GM21528 (cell line): ENCODE measurements around the gene GABRB2.

Experiments
- ATAC-seq: cut with Tn5 transposase; IDR thresholded peaks from one replicate; pipeline ENCODE4 v1.9.1; 2021; ENCODE audit warnings: mild to moderate bottlenecking, moderate library complexity; ENCODE audit not compliant: unreplicated experiment, low FRiP score

The GABRB2 gene

GRCh38 chr5:161396171-161396570 is 150.4 kb downstream of the GABRB2 start:
- ATAC-seq, result no peak

GRCh38 chr5:161391724-161392123 is 154.8 kb downstream of the GABRB2 start:
- ATAC-seq, result no peak

- ATAC-seq, result no peak
Measured at GRCh38 chr5:161391016-161391415, 155.5 kb downstream of the GABRB2 start.

- no peak for ATAC-seq
Measured at GRCh38 chr5:161387121-161387520, 159.4 kb downstream of the GABRB2 start.

- ATAC-seq, result no peak
Measured at GRCh38 chr5:161385027-161385426, 161.5 kb downstream of the GABRB2 start.

- ATAC-seq, result no peak
Measured at GRCh38 chr5:161382685-161383084, 163.8 kb downstream of the GABRB2 start.

- ATAC-seq, result no peak
Measured at GRCh38 chr5:161380486-161380885, 166.0 kb downstream of the GABRB2 start.

GRCh38 chr5:161378701-161379100 is 167.8 kb downstream of the GABRB2 start:
- ATAC-seq, result no peak

- ATAC-seq, result no peak
Measured at GRCh38 chr5:161376034-161376433, 170.5 kb downstream of the GABRB2 start.

GRCh38 chr5:161373345-161373707 is 173.2 kb downstream of the GABRB2 start:
- ATAC-seq, result no peak

- ATAC-seq, result no peak
Measured at GRCh38 chr5:161372682-161373344, 173.7 kb downstream of the GABRB2 start.

- no peak for ATAC-seq
Measured at GRCh38 chr5:161369022-161369421, 177.5 kb downstream of the GABRB2 start.

GRCh38 chr5:161358446-161358845 is 188.1 kb downstream of the GABRB2 start:
- no peak for ATAC-seq

- no peak for ATAC-seq
Measured at GRCh38 chr5:161344234-161344633, 202.3 kb downstream of the GABRB2 start.

- ATAC-seq, result no peak
Measured at GRCh38 chr5:161342886-161343285, 203.6 kb downstream of the GABRB2 start.

GRCh38 chr5:161340012-161340411 is 206.5 kb downstream of the GABRB2 start:
- ATAC-seq, result no peak

GRCh38 chr5:161333194-161333880 is 213.2 kb downstream of the GABRB2 start:
- no peak for ATAC-seq

GRCh38 chr5:161332343-161332742 is 214.2 kb downstream of the GABRB2 start:
- no peak for ATAC-seq

GRCh38 chr5:161314033-161314432 is 232.5 kb downstream of the GABRB2 start:
- no peak for ATAC-seq

- no peak for ATAC-seq
Measured at GRCh38 chr5:161312882-161313281, 233.6 kb downstream of the GABRB2 start.

- peak; percentile 20 for ATAC-seq
Measured at GRCh38 chr5:161311965-161312364, 234.6 kb downstream of the GABRB2 start.

- peak; percentile 88 for ATAC-seq
Measured at GRCh38 chr5:161311146-161311708, 235.3 kb downstream of the GABRB2 start.
